Hematopoietic multipotent progenitor cell treated with erythropoietin and hydrocortisone succinate and interleukin-3 and kit ligand, for 6 days (in vitro differentiated cells): ENCODE measurements around the gene GFPT2.

Source experiments
- DNase-seq: peaks from one replicate; pipeline ENCODE4 v3.0.0-alpha.2; 2015

GFPT2 gene

GRCh38 chr5:180378438-180379344 is 25.6 kb upstream of the GFPT2 start:
- no peak for DNase-seq

- DNase-seq = no peak
Observed at GRCh38 chr5:180377556-180378197, 24.5 kb upstream of the GFPT2 start.

GRCh38 chr5:180376511-180376910 is 23.4 kb upstream of the GFPT2 start:
- DNase-seq = peak; percentile 18

GRCh38 chr5:180375955-180376354 is 22.8 kb upstream of the GFPT2 start:
- no peak for DNase-seq

DNA sequence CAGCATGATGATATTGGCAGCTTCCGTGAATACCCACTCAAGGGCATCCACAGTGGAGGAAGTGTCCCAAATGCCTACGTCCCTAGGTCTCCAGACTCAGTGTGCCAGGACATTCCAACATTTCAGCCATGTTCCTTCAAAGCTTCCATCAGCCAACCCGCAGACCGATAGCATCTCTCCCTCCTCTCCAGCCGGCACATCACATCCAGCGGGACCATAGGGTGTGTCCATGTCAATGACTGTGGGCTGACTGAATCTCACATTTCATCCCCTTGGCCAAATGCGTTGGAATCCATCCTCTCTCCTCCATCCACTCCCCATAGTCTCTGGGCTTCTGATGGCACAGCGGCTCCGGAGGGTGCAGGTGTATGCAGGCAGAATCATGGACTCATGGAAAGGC is 22.2 kb upstream of the GFPT2 start:
- DNase-seq = no peak

- no peak for DNase-seq
Observed at GRCh38 chr5:180373870-180374269, 20.7 kb upstream of the GFPT2 start.

DNA sequence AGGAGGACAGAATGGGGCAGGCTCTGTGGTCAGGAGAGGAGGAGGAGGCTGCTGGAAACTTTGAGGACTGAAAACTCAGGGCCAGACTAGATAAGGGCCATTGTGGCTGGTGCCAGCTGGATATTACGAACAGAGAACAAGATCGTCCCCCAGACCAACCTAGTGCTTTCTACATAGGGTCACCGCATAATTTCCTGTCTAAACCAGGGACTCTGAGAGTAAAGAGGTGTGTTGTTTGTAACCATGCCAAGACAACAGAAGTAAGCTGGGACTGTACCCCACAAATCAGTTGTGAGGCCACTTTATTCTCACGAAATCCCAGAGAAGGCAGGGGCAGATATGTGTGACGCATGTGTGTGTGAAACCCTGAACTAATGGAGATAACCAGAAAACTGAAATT is 20.3 kb upstream of the GFPT2 start:
- no peak for DNase-seq

- no peak for DNase-seq
Observed at GRCh38 chr5:180371949-180372348, 18.8 kb upstream of the GFPT2 start.

DNA sequence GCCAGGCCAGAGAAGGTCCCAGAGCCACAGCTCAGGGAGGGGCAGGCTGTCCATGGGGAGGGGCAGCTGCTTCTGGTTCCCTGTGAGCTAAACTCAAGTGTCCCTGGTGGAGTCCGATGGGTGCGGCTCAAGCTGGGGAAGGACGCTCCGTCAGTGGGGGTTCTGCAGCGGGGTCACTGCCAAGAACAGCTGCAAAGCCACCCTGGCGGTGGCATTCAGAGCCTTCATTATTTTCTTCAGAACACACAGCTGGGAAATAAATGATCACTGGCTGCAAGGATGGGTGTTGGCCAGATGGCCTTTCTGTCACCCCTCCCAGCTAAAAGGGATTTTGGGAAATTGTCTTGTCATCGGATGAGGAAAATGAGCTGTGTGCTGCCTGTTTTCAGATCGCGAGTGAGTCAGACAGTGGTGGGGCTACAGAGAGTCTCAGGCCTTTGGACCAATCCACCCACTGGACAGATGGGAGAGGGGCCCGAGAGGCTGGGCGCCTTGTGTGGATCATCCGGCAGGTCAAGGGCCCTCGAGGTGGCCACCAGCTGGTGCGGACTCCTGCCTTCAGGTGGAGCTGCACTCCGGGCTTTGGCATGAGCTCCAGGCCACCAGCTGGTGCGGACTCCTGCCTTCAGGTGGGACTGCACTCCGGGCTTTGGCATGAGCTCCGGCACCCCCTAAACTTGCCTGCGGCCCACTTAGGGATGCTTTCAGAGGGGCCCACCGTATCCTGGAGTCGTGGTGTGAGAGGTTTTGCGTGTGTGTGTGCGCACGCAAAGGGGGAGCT is 17.9 kb upstream of the GFPT2 start:
- DNase-seq = no peak

- DNase-seq = no peak
Observed at GRCh38 chr5:180367991-180368390, 14.9 kb upstream of the GFPT2 start.

DNA sequence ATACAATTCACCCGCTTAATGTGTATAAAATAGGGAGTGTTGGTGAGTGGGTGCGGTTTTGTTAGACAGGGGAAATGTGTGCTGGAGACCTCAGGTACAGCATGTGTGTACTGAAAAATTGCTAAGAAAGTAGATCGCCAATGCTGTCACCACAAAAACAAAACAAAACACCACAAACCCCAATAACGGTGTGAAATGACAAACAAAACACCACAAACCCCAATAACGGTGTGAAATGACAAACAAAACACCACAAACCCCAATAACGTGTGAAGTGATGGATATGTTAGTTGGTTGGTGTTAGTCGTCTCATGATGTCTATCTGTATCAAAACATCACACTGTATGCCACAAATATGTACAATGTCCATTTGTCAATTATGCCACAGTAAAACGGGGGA is 14.2 kb upstream of the GFPT2 start:
- no peak for DNase-seq

DNA sequence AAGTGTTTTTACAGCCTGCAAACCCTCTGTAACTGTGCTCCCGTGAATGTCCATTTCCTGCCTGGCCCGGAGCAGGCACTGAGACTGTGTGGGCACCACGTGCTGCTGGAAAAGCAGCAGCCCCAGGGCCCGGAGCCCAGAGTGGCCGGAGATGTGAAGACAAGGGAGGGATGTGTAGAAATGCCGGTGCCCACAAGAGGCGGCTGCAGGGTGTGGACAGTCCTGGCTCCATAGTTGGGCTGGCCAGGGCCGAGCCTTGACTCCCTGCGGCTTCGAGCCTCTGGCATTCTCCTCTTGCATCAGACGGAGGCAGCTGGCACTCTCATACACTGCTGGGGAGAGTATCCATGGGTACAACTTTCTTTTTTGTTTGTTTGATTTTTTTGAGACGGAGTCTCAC is 13.2 kb upstream of the GFPT2 start:
- no peak for DNase-seq

GRCh38 chr5:180365829-180366228 is 12.7 kb upstream of the GFPT2 start:
- no peak for DNase-seq

- no peak for DNase-seq
Observed at GRCh38 chr5:180364306-180364856, 11.2 kb upstream of the GFPT2 start.

DNA sequence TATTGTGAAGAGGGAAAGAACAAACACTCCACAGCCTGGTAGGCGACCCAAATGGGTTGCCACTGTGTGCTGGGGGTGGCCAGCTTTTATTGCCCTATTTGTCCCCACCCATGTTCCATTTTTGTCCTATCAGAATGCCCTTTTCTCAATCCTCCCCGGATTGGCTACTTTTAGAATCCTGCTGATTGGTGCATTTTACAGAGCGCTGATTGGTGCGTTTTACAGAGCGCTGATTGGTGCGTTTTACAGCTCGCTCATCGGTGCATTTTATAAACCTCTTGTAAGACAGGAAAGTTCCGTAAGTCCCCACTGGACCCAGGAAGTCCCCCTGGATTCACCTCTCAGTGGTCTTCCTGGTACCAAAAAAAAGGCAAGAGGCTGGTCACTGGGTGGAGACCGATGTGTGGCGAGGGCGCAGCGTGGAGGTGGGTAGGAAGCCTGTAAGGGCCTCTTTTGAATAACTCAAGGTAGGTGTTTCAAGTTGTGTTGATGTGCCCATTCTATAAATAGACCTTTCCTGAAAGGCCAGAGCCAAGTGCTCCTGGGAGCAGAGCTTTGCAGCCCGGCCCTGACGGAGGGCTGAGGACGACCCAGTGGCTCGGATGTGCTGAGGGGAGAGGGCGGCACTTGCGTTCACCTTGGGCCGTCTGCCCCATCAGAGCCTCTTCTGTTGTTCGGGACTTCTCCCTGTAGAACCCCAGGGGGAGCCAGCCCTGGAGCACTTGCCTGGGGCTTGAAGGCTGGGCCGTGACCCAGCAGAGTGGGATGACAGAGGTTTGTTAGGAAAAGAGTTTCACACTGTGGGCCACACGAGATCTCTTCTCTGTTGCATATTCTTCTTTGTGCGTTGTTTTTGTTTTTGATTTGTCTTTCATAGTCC is 7.2 kb upstream of the GFPT2 start:
- no peak for DNase-seq

DNA sequence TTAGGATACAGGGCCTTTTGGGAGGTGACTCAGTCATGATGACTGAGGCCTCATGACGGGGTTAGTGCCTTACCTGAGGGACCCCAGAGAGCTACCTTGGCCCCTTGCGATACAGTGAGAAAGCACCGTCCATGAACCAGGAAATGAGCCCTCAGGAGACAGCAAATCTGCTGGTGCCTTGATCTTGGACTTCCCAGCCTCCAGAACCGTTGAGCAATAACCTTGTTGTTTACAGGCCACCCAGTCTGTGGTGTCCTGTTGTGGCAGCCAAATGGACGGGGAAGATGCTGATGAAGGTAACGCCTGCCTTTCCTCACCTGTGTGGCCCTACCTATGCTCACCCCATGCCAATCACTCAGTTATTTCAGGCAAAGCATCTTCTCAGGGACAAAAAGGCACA is 5.6 kb upstream of the GFPT2 start:
- DNase-seq = no peak

GRCh38 chr5:180358179-180358578 is 5.0 kb upstream of the GFPT2 start:
- no peak for DNase-seq

DNA sequence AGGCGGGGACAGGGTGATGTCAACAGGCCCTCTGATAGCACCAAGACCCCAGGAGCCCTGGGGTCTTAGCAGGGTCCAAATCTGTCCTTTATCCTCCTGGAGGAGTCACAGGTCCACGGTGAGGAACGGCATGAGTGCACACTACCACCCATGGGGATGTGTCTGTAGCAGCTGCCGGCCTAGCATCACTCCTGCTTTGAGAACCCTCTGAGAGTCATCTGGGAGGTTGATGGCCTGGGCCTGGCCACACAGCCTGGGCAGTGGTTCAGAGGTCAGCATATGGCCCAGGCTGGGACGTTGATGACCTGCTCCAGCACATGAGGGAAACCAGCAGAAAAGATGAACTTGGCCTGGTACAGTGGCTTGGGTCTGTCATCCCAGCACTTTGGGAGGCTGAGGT is 1.8 kb upstream of the GFPT2 start:
- no peak for DNase-seq

DNA sequence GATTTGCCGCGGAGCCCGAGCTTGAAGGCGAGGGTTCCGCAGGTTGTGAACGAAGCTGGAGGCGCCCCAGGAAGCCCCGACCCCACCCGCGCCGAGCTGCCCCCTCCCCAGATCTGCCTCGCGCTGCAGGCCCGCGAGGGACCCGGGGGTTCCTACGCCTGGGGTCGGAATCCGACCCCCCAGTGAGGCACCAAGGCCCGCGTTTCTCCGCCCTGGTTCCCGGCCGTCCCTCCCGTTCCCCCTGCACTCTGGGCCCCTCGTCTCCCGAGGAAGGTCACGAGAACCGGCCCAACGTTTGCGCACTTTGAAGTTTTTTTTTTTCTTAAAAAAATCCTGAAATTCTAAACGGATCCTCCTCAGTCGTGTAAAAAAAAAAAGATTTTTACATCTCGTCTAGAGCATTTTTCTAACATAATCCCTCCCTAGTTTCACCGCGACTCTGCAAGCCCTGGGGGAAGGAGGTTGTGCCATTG is 880 bp upstream of the GFPT2 start:
- no peak for DNase-seq

- no peak for DNase-seq
Observed at GRCh38 chr5:180352116-180353047, 754 bp downstream of the GFPT2 start.
